Right cardiac atrium (tissue), 5 donors: ENCODE data around the gene IGFBP5. TPM values are rescaled to one million over a fixed set of nuclear protein-coding genes. Genes with fewer than 3 reads are reported as not detected.

ENCODE experiments used
- ATAC-seq, 2 donors: fragments of 200-7000 bp; cut with Tn5 transposase; one replicate each; pipeline versions ENCODE4 v1.8.0 to v1.9.1; 2020; ENCODE audit warnings: moderate library complexity in 2 of 2, mild to moderate bottlenecking in 1 of 2
- DNase-seq, 3 donors: peaks; one replicate each; pipeline ENCODE4 v3.0.0-alpha.2; 2020
- H3K27ac ChIP-seq: one replicate; pipeline ENCODE4 v1.5.1; 2013; ENCODE audit warnings: mild to moderate bottlenecking, low read length, control low read depth, moderate library complexity
- H3K27me3 ChIP-seq: one replicate; pipeline ENCODE4 v1.6.1; 2013; ENCODE audit not compliant: control insufficient read depth, insufficient read depth
- H3K4me1 ChIP-seq: one replicate; pipeline ENCODE4 v1.6.1; 2013; ENCODE audit warnings: low read length; ENCODE audit not compliant: control insufficient read depth, insufficient read depth
- H3K4me3 ChIP-seq: one replicate; pipeline ENCODE4 v1.5.1; 2013; ENCODE audit warnings: low read length, control low read depth
- H3K9me3 ChIP-seq: one replicate; pipeline ENCODE4 v1.6.1; 2013; ENCODE audit warnings: low read length; ENCODE audit not compliant: control insufficient read depth
- WGBS: extraction: QIAGEN DNeasy Blood & Tissue Kit; methylation state at CpG from one replicate; pipeline ENCODE4 v1.1.7; 2013; 5-methylcytosine and 5-hydroxymethylcytosine counted together
- intact Hi-C, 4 donors: fragments of 100-400 bp; cut with DNase I; formaldehyde crosslinking; loops; one replicate each; pipeline versions ENCODE4 v1.11.0 to v1.14.0; 2022 to 2023
- polyA plus RNA-seq: library from polyadenylated mRNA; stranded (reverse); fragments of 200-250 nt; gene quantifications from one replicate; pipeline ENCODE4 v1.2.3, GENCODE V29; 2013
- total RNA-seq, 4 donors: library from RNA; stranded (reverse); fragmentation: NEBNext Ultra II Directional; extraction: Animal tissue kit (Norgen Biotek cat#: 25700); gene quantifications; one replicate each; pipeline ENCODE4 v1.2.1, GENCODE V29; 2021
- donor health status: healthy with polysubstance abuse.
- donor health status: DM: no; HTN: yes; CAD: no.
- donor health status: DM: no; HTN: no; CAD: no.
- donor health status: DM: no; HTN: yes; CAD: no; lungs with severe emphysema.
- donor health status: DM: yes; HTN: yes; CAD: no.

The IGFBP5 gene
- total and polyA plus RNA-seq, 5 donors: 162 to 409 (median 300) TPM

GRCh38 chr2:216714376-216714775 lies 19.0 kb upstream of the IGFBP5 start:
- H3K4me1 ChIP-seq: peaks cover 6% of the 10 kb centered on the region
- no peaks in the 10 kb centered on the region for H3K27me3 ChIP-seq
- ATAC-seq (no peak), DNase-seq (no peak)
- peak overlapping the region; percentile 26 for H3K27ac ChIP-seq
- H3K4me3 ChIP-seq: no peak overlapping the region
- intact Hi-C loops: no loop called here
- H3K9me3 ChIP-seq: no peaks in the 10 kb centered on the region
- 70% methylated on average over 3 of the region's 3 CpGs for WGBS

GRCh38 chr2:216713691-216714336 lies 18.5 kb upstream of the IGFBP5 start:
- Histone ChIP-seq H3K9me3 (no peaks in the 10 kb centered on the region), H3K27me3 (no peaks in the 10 kb centered on the region), H3K4me3 (no peak overlapping the region), H3K27ac (peak overlapping the region; percentile 26), H3K4me1 (peaks cover 6% of the 10 kb centered on the region)
- DNase-seq: peak; percentile 42 to 84 (median 73)
- intact Hi-C loops: no loop called here
- ATAC-seq: peak; percentile 54 to 61
- 57% methylated on average over 8 of the region's 8 CpGs for WGBS

GRCh38 chr2:216711348-216711747 lies 16.0 kb upstream of the IGFBP5 start:
- no peak overlapping the region for H3K4me3 ChIP-seq
- H3K4me1 ChIP-seq: peaks cover 4% of the 10 kb centered on the region
- no peaks in the 10 kb centered on the region for H3K9me3 ChIP-seq
- ATAC-seq: no peak
- peak overlapping the region; percentile 36 for H3K27ac ChIP-seq
- WGBS: 74% methylated on average over 8 of the region's 8 CpGs
- intact Hi-C loops: no loop called here
- no peaks in the 10 kb centered on the region for H3K27me3 ChIP-seq
- no peak for DNase-seq

DNA sequence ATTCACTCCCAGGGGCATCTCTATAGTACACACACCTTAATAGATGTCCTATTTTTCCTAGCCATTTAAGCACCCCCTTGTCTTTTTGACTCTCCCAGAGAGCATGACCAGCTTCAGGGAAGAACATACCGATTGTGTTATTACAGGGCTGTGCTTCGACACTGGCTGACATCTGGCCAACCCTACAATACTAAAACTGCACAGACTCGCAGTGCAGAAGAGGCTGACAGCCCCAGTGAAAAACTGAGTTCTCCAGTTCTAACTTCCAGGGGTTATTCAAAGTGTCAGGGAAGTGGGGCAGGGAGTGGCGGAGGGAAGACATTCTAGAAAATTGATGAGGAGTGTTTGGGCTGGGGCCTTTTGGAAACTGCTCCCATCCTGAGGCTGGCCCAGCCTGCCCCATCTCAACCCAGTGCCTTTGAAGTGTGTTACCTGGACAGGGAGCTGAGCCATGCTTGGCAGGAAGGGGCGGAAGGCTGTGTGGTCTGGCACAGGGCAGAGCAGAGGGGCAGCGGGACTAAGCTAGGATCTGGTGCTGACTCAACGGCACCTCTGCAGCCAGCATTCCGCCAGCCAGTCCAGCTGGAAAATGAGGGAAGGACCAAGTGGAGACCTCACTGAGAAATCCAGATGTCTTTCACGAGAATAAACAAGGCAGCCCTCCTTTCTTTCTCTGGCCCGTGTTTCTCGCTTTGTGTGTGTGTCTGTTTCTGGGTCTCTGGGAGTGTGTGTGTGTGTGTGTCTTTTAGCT lies 15.4 kb upstream of the IGFBP5 start:
- peaks cover 4% of the 10 kb centered on the region for H3K4me1 ChIP-seq
- intact Hi-C loops: no loop called here
- 67% methylated on average over 11 of the region's 11 CpGs for WGBS
- DNase-seq: peak; percentile 42 to 82 (median 78)
- no peaks in the 10 kb centered on the region for H3K27me3 ChIP-seq
- no peaks in the 10 kb centered on the region for H3K9me3 ChIP-seq
- H3K27ac ChIP-seq: peak overlapping the region; percentile 63
- peak; percentile 59 to 73 for ATAC-seq
- H3K4me3 ChIP-seq: no peak overlapping the region

GRCh38 chr2:216702756-216703155 lies 7.4 kb upstream of the IGFBP5 start:
- no peaks in the 10 kb centered on the region for H3K9me3 ChIP-seq
- DNase-seq (no peak), ATAC-seq (no peak)
- H3K4me1 ChIP-seq: peaks cover 2% of the 10 kb centered on the region
- no peak overlapping the region for H3K27ac ChIP-seq
- WGBS: 42% methylated on average over 1 of the region's 1 CpG
- intact Hi-C loops: loop anchor here in 1 of 4 donors (10.0 kb wide), 1 partner anchor 62 kb away; no protein-coding TSS in a partner anchor
- H3K27me3 ChIP-seq: no peaks in the 10 kb centered on the region
- H3K4me3 ChIP-seq: no peak overlapping the region

- H3K27me3 ChIP-seq: no peaks in the 10 kb centered on the region
- peaks cover 2% of the 10 kb centered on the region for H3K4me1 ChIP-seq
- H3K27ac ChIP-seq: no peak overlapping the region
- no peak overlapping the region for H3K4me3 ChIP-seq
- WGBS: 94% methylated on average over 7 of the region's 7 CpGs
- DNase-seq: no peak
- H3K9me3 ChIP-seq: no peaks in the 10 kb centered on the region
- intact Hi-C loops: loop anchor here in 1 of 4 donors (10.0 kb wide), 1 partner anchor 63 kb away; no protein-coding TSS in a partner anchor
- no peak for ATAC-seq
Measured at GRCh38 chr2:216701544-216701943, 6.2 kb upstream of the IGFBP5 start.

DNA sequence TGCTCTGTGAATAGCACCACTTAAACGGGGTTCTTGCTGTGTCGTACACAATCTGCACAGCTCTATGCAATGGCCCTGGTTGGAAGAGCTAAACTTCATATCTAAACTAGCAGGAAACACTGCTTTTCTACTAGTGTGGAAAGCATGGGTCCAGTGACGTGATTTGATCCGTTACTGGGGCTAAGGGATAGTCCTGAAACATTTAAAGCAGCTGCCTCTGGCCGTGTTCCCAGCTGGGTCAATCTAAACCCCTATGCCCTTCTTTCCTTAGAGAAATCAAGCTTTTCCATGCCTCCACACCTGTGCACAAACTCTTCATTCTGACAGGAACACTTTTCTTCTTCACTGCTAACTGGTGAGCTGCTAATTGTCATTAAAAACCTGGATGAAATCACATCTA lies 5.4 kb upstream of the IGFBP5 start:
- no peaks in the 10 kb centered on the region for H3K9me3 ChIP-seq
- peaks cover 2% of the 10 kb centered on the region for H3K4me1 ChIP-seq
- 36% methylated on average over 5 of the region's 5 CpGs for WGBS
- peak overlapping the region; percentile 56 for H3K27ac ChIP-seq
- ATAC-seq (no peak), DNase-seq (no peak)
- H3K4me3 ChIP-seq: no peak overlapping the region
- intact Hi-C loops: loop anchor here in 1 of 4 donors (10.0 kb wide), 1 partner anchor 64 kb away; no protein-coding TSS in a partner anchor
- no peaks in the 10 kb centered on the region for H3K27me3 ChIP-seq

DNA sequence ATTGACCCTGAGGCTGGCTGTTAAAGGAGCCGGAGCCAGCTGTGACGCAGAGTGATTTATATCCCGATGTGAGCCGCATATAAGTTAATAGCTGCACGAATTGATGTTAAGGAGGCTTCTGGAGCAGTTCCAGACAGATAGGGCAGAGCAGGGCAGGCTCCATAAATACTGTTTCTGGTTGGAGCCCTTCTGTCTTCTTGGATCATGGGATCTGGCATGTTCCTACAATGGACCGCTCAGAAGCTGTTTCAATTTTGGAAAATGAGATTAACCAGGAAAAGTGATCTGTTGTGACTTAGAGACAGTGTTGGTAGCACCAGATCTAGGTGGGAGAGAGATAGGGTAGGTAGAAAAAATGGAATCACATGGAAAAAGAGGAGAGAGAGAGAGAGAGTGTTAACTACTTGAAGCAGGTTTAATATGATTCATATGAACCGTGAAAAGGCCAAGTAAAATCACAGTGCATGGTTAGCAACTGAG lies 4.8 kb upstream of the IGFBP5 start:
- DNase-seq (no peak), ATAC-seq (no peak)
- peaks cover 3% of the 10 kb centered on the region for H3K4me1 ChIP-seq
- H3K4me3 ChIP-seq: no peak overlapping the region
- intact Hi-C loops: loop anchor here in 1 of 4 donors (10.0 kb wide), 1 partner anchor 65 kb away; no protein-coding TSS in a partner anchor
- H3K27ac ChIP-seq: peak overlapping the region; percentile 43
- no peaks in the 10 kb centered on the region for H3K27me3 ChIP-seq
- no peaks in the 10 kb centered on the region for H3K9me3 ChIP-seq
- 37% methylated on average over 7 of the region's 7 CpGs for WGBS

GRCh38 chr2:216698895-216699294 lies 3.5 kb upstream of the IGFBP5 start:
- ATAC-seq (peak; percentile 47 to 52), DNase-seq (no peak)
- no peaks in the 10 kb centered on the region for H3K9me3 ChIP-seq
- intact Hi-C loops: loop anchor here (5.0 to 10.0 kb wide), 11 partner anchors 73 to 1016 kb away; no protein-coding TSS in a partner anchor
- no peak overlapping the region for H3K4me3 ChIP-seq
- no peaks in the 10 kb centered on the region for H3K27me3 ChIP-seq
- H3K27ac ChIP-seq: no peak overlapping the region
- 22% methylated on average over 5 of the region's 5 CpGs for WGBS
- H3K4me1 ChIP-seq: peaks cover 3% of the 10 kb centered on the region

DNA sequence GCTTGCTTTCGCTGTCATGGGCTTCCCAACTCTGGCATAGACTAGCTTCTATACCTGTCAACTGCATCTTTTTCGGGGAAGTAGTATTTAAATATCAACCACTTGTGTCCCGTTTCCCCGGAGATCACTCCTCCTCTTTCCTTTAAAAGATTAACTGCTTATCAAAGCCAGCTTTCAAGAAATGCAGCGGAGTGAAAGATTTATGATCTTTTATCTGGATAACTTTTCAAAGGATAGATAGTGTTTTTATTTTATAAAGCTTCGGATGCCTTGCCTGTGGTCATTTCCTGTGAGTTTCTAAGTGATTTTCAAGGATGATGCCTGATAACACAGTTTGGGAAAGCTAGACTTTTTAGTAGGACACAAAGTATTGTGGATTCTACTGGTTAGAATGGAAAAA lies 2.9 kb upstream of the IGFBP5 start:
- Histone ChIP-seq H3K4me1 (peaks cover 3% of the 10 kb centered on the region), H3K27me3 (no peaks in the 10 kb centered on the region), H3K4me3 (no peak overlapping the region), H3K27ac (no peak overlapping the region), H3K9me3 (no peaks in the 10 kb centered on the region)
- intact Hi-C loops: loop anchor here (5.0 to 10.0 kb wide), 11 partner anchors 74 to 1017 kb away; no protein-coding TSS in a partner anchor
- 49% methylated on average over 6 of the region's 6 CpGs for WGBS
- no peak for ATAC-seq
- DNase-seq: no peak
